Cerebellar nuclear complex (tissue), 1 donor: Measurements from ENCODE around the gene PDSS2.
"Not testable (repeated sequence)": the region's sequence is repeated elsewhere in the genome, so short reads cannot be mapped to it uniquely, and the experiment has no call there.

Experiments
- DNase-seq, 2 experiments: peaks; one replicate each; lab custom pipeline; 2025; lab: John Stamatoyannopoulos, UW

PDSS2 gene

GRCh38 chr6:107459283-107460082 lies at the start of gene PDSS2:
TSS of gene PDSS2 (minus strand) at chr6:107459564. CDS start at chr6:107459285, 279 bp downstream.
- peak; percentile 57 to 88 for DNase-seq

GRCh38 chr6:107506145-107506544 lies 46.8 kb upstream of the PDSS2 start:
- DNase-seq = no peak

- DNase-seq = no peak
Observed at GRCh38 chr6:107504270-107505026, 45.1 kb upstream of the PDSS2 start.

GRCh38 chr6:107496892-107497684 lies 37.7 kb upstream of the PDSS2 start:
- no peak for DNase-seq

- DNase-seq = no peak
Observed at GRCh38 chr6:107495971-107496370, 36.6 kb upstream of the PDSS2 start.

- no peak for DNase-seq
Observed at GRCh38 chr6:107495196-107495643, 35.9 kb upstream of the PDSS2 start.

- no peak for DNase-seq
Observed at GRCh38 chr6:107493158-107494057, 34.0 kb upstream of the PDSS2 start.

GRCh38 chr6:107491760-107492660 lies 32.6 kb upstream of the PDSS2 start:
- DNase-seq = no peak

- no peak for DNase-seq
Observed at GRCh38 chr6:107491138-107491609, 31.8 kb upstream of the PDSS2 start.

- DNase-seq = no peak
Observed at GRCh38 chr6:107490566-107491137, 31.3 kb upstream of the PDSS2 start.

- no peak for DNase-seq
Observed at GRCh38 chr6:107489636-107490565, 30.5 kb upstream of the PDSS2 start, which contains the start of gene SOBP. TSS of gene SOBP (plus strand) at chr6:107490117. CDS start at chr6:107490617, 500 bp downstream.

GRCh38 chr6:107488875-107489635 lies 29.7 kb upstream of the PDSS2 start:
- no peak for DNase-seq

- no peak for DNase-seq
Observed at GRCh38 chr6:107488174-107488874, 29.0 kb upstream of the PDSS2 start.

GRCh38 chr6:107485157-107485556 lies 25.8 kb upstream of the PDSS2 start:
- DNase-seq = no peak

GRCh38 chr6:107479089-107479690 lies 19.8 kb upstream of the PDSS2 start:
- DNase-seq = no peak

- DNase-seq = not testable (repeated sequence)
Observed at GRCh38 chr6:107475826-107476225, 16.5 kb upstream of the PDSS2 start.

GRCh38 chr6:107475360-107475759 lies 16.0 kb upstream of the PDSS2 start:
- DNase-seq = not testable (repeated sequence)
